ENCODE data around the gene MRPL40.
A peak's percentile ranks its signal among the peaks of the same experiment; 100 is the strongest.

The MRPL40 gene

DNA sequence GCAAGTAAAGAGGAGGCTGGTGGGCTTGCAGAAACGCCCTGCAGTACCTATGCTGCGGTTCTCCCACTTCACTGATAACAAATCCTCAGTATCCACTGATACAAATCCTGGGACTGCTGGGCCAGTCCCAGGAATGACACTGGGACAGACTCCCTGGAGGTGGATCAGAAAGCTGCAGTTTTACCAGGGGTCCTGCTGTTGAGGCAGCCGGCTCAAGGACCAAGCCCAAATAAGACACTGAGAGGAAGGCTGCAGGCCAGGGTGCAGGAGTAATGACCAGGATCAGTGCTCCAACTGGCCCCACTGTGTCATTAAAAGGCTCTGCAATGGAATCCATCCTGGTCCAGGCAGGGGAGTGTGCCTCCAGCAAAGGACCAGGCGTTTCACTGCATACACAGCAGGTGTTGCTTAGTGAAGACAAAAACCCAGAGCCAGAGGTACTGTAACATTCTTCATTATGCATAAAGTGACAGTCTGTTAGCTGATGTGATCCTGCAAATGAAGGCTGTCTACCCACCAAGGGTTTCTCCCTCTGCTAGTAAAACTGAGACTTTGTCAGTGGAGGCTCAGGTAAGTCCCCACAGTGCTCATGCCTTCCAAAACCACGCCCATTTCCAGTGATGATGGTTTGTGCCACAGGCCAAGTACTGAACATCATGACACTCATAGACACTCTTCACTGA lies 16.5 kb downstream of the MRPL40 start:
- no peaks in the 10 kb centered on the region for H4K20me1 ChIP-seq (ENCODE audit: low read depth, low read length)
- no peak for TF ChIP-seq EZH2phosphoT487 (conservative IDR thresholded peaks at IDR 0.05; ENCODE audit: low read length)
- TF ChIP-seq CTCF (IDR thresholded peaks at IDR 0.05; ENCODE audit: insufficient read depth, low read length, poor library complexity, severe bottlenecking): no peak
- no peaks in the 10 kb centered on the region for H3K27me3 ChIP-seq (ENCODE audit: low read length)
- H2AFZ ChIP-seq (ENCODE audit: low read depth, low read length, severe bottlenecking): no peak overlapping the region
- peak overlapping the region; percentile 74; the same call in 1 of the 2 replicates for H3K27ac ChIP-seq (ENCODE audit: low read depth, low read length)
- no peaks in the 10 kb centered on the region for H3K9me2 ChIP-seq (replicated peaks; ENCODE audit: insufficient read depth, low read length)
- H3K9me3 ChIP-seq (ENCODE audit: insufficient read depth, low read length): no peaks in the 10 kb centered on the region
- peak overlapping the region; percentile 68 for H3K9ac ChIP-seq (ENCODE audit: low read length)
- H3K4me2 ChIP-seq (ENCODE audit: low read depth, low read length, poor library complexity, severe bottlenecking): peak overlapping the region; percentile 64
- peak overlapping the region; percentile 66 for H3K4me3 ChIP-seq (ENCODE audit: insufficient read depth, low read length, poor library complexity, severe bottlenecking)
- no peaks in the 10 kb centered on the region for H3K36me3 ChIP-seq (ENCODE audit: low read length)
- H3F3A ChIP-seq (ENCODE audit: insufficient read depth): 0 out of 2 replicates have a peak, but pooled peaks cover 7% of the 10 kb centered on the region
- H3K79me2 ChIP-seq (ENCODE audit: insufficient read depth, low read length): peaks cover 38% of the 10 kb centered on the region

- H3F3A ChIP-seq (ENCODE audit: insufficient read depth): 0 out of 2 replicates have a peak, but pooled peaks cover 7% of the 10 kb centered on the region
- H3K27me3 ChIP-seq (ENCODE audit: low read length): no peaks in the 10 kb centered on the region
- no peak overlapping the region for H2AFZ ChIP-seq (ENCODE audit: low read depth, low read length, severe bottlenecking)
- peaks cover 35% of the 10 kb centered on the region for H3K79me2 ChIP-seq (ENCODE audit: insufficient read depth, low read length)
- peak overlapping the region; percentile 64 for H3K4me2 ChIP-seq (ENCODE audit: low read depth, low read length, poor library complexity, severe bottlenecking)
- no peak overlapping the region for H3K27ac ChIP-seq (ENCODE audit: low read depth, low read length)
- H3K9me2 ChIP-seq (replicated peaks; ENCODE audit: insufficient read depth, low read length): no peaks in the 10 kb centered on the region
- H3K36me3 ChIP-seq (ENCODE audit: low read length): no peaks in the 10 kb centered on the region
- no peaks in the 10 kb centered on the region for H3K9me3 ChIP-seq (ENCODE audit: insufficient read depth, low read length)
- H3K4me3 ChIP-seq (ENCODE audit: insufficient read depth, low read length, poor library complexity, severe bottlenecking): no peak overlapping the region
- no peak overlapping the region for H3K9ac ChIP-seq (ENCODE audit: low read length)
- no peaks in the 10 kb centered on the region for H4K20me1 ChIP-seq (ENCODE audit: low read depth, low read length)
- TF ChIP-seq CTCF (IDR thresholded peaks at IDR 0.05; ENCODE audit: insufficient read depth, low read length, poor library complexity, severe bottlenecking) (no peak), EZH2phosphoT487 (conservative IDR thresholded peaks at IDR 0.05; ENCODE audit: low read length) (no peak)
Measured at GRCh38 chr22:19449422-19449767, 17.1 kb downstream of the MRPL40 start.

DNA sequence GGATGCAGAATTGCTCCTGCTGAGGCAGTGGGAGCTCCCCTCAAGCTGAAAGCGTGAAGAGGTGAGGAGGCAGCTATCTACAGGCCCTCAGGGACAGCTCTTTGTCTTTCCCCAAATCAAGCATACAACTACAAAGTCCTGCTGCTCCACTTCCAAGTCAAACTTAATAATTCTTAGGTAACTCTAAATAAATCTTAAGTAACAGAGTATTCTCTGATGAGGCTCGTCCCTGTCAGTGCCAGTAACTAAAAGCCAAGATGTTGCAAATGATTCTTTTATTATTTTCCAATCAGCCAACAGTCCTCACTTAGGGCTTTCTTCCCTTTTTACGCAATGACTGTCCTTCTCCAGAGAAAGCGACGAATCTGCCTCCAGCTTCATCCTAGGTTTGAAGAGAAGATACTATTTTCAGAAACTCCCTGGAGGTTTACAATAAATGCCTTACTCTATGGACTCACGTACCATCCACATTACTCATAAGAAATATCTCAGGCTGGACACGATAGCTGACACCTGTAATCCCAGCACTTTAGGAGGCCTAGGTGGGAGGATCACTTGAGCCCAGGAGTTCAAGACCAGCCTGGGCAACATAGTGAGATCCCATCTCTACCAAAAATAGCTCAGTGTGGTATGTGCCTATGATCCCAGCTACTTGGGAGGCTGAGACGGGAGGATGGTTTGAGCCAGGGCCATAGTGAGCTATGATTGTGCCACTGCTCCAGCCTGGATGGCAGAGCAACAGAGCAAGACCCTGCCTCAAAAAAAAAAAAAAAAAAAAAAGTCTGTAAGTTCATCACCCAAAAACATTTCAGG lies 18.2 kb downstream of the MRPL40 start:
- H3K36me3 ChIP-seq (ENCODE audit: low read length): no peaks in the 10 kb centered on the region
- H3K9me3 ChIP-seq (ENCODE audit: insufficient read depth, low read length): no peaks in the 10 kb centered on the region
- no peak overlapping the region for H3K4me3 ChIP-seq (ENCODE audit: insufficient read depth, low read length, poor library complexity, severe bottlenecking)
- no peaks in the 10 kb centered on the region for H4K20me1 ChIP-seq (ENCODE audit: low read depth, low read length)
- H3K4me2 ChIP-seq (ENCODE audit: low read depth, low read length, poor library complexity, severe bottlenecking): no peak overlapping the region
- H3F3A ChIP-seq (ENCODE audit: insufficient read depth): 0 out of 2 replicates have a peak, but pooled peaks cover 7% of the 10 kb centered on the region
- no peak overlapping the region for H2AFZ ChIP-seq (ENCODE audit: low read depth, low read length, severe bottlenecking)
- no peak overlapping the region for H3K9ac ChIP-seq (ENCODE audit: low read length)
- TF ChIP-seq CTCF (IDR thresholded peaks at IDR 0.05; ENCODE audit: insufficient read depth, low read length, poor library complexity, severe bottlenecking) (no peak), EZH2phosphoT487 (conservative IDR thresholded peaks at IDR 0.05; ENCODE audit: low read length) (no peak)
- H3K27me3 ChIP-seq (ENCODE audit: low read length): no peaks in the 10 kb centered on the region
- H3K27ac ChIP-seq (ENCODE audit: low read depth, low read length): no peak overlapping the region
- H3K9me2 ChIP-seq (replicated peaks; ENCODE audit: insufficient read depth, low read length): no peaks in the 10 kb centered on the region
- peaks cover 23% of the 10 kb centered on the region for H3K79me2 ChIP-seq (ENCODE audit: insufficient read depth, low read length)
